ENCODE data around the gene FAM186B. TPM values are rescaled to one million over a fixed set of nuclear protein-coding genes. Genes with fewer than 3 reads are reported as not detected.

The FAM186B gene
- total and polyA plus RNA-seq, 2 experiments from 2014 or later, result 0.21 to 0.38 TPM

DNA sequence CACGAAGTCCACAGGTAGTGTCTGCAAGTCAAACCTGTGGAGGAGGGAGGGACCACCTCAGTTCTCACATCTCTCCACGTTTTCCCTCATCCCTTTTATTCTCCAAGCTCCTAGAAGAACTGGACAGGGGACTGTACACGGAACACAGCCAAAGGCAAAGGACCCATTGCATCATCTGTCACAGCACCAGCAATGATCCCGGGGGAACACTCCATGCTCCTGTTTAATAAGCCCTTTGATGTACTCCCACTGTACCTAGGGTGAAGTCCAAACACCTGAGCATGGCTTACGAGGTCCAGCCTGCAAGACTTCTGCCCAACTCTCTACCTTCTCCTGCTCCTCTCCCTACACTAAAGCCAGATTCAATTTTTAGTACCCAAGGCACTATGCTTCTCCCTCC is 44.5 kb upstream of the FAM186B start:
- H3K4me3 Mint-ChIP-seq, result no peak overlapping the region
- H4K20me1 ChIP-seq (replicated peaks; ENCODE audit: insufficient read depth), result peaks cover 7% of the 10 kb centered on the region; the same call in 1 of the 2 replicates
- ATAC-seq, result no peak

DNA sequence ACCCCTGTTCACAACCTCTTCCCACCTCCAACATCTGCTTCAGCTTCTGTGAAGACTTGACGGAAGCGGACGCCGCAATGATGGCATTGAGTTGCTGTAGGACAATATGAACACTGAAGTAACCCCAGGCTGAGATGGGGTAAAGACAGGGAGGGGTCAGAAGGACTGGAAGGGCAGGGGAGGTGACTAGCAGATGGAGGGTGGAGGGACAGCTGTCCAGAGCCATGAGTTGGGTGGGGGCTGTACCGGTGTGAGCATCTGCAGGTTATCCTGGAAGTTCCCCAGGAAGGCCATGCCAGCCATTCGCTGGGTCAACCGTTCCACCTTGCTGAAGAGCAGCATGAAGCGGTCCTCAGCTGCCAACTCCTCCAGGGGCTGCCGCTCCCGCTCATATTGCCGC is 44.0 kb upstream of the FAM186B start:
- DNase-seq (ENCODE audit: low spot score) (no peak), ATAC-seq (no peak)
- H3K36me3 ChIP-seq (ENCODE audit: insufficient read depth), result peaks cover 13% of the 10 kb centered on the region
- H4K20me1 ChIP-seq (replicated peaks; ENCODE audit: insufficient read depth), result peaks cover 7% of the 10 kb centered on the region; the same call in 1 of the 2 replicates
- no peak overlapping the region for H3K4me3 ChIP-seq
- no peak overlapping the region for H3K4me2 ChIP-seq
- no peak overlapping the region for H3K4me3 Mint-ChIP-seq
- H3K27ac Mint-ChIP-seq, result no peak overlapping the region
- no peaks in the 10 kb centered on the region for H3K79me2 ChIP-seq (replicated peaks; ENCODE audit: insufficient read depth)
- no peaks in the 10 kb centered on the region for H3F3A ChIP-seq (replicated peaks; ENCODE audit: low read depth)
- H3K4me1 ChIP-seq (ENCODE audit: insufficient read depth), result no peaks in the 10 kb centered on the region
- peaks cover 74% of the 10 kb centered on the region for H3K36me3 Mint-ChIP-seq (ENCODE audit: low read depth)
- H2AFZ ChIP-seq, result no peak overlapping the region
- H3K27ac ChIP-seq (ENCODE audit: low read depth), result no peak overlapping the region
- no peaks in the 10 kb centered on the region for H3K27me3 ChIP-seq (ENCODE audit: insufficient read depth)
- peaks cover 21% of the 10 kb centered on the region for H3K27me3 Mint-ChIP-seq (ENCODE audit: insufficient read depth, low read depth, poor library complexity)
- peaks cover 21% of the 10 kb centered on the region for H3K4me1 Mint-ChIP-seq
- H3K9me3 Mint-ChIP-seq, result no peaks in the 10 kb centered on the region
- no peaks in the 10 kb centered on the region for H3K9me2 ChIP-seq (ENCODE audit: insufficient read depth)
- TF ChIP-seq EZH2 (IDR thresholded peaks at IDR 0.05; ENCODE audit: low read depth, unreplicated experiment), result no peak
- TF ChIP-seq, protein P1, sequence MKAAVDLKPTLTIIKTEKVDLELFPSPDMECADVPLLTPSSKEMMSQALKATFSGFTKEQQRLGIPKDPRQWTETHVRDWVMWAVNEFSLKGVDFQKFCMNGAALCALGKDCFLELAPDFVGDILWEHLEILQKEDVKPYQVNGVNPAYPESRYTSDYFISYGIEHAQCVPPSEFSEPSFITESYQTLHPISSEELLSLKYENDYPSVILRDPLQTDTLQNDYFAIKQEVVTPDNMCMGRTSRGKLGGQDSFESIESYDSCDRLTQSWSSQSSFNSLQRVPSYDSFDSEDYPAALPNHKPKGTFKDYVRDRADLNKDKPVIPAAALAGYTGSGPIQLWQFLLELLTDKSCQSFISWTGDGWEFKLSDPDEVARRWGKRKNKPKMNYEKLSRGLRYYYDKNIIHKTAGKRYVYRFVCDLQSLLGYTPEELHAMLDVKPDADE (IDR thresholded peaks at IDR 0.05), result no peak
- TF ChIP-seq POLR2AphosphoS5 (IDR thresholded peaks at IDR 0.05; ENCODE audit: low read depth), result no peak
- TF ChIP-seq, protein P2, sequence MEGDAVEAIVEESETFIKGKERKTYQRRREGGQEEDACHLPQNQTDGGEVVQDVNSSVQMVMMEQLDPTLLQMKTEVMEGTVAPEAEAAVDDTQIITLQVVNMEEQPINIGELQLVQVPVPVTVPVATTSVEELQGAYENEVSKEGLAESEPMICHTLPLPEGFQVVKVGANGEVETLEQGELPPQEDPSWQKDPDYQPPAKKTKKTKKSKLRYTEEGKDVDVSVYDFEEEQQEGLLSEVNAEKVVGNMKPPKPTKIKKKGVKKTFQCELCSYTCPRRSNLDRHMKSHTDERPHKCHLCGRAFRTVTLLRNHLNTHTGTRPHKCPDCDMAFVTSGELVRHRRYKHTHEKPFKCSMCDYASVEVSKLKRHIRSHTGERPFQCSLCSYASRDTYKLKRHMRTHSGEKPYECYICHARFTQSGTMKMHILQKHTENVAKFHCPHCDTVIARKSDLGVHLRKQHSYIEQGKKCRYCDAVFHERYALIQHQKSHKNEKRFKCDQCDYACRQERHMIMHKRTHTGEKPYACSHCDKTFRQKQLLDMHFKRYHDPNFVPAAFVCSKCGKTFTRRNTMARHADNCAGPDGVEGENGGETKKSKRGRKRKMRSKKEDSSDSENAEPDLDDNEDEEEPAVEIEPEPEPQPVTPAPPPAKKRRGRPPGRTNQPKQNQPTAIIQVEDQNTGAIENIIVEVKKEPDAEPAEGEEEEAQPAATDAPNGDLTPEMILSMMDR (conservative IDR thresholded peaks at IDR 0.05; ENCODE audit: low read depth in 2 of 2), result no peak
- no peak for TF ChIP-seq EZH2phosphoT487 (IDR thresholded peaks at IDR 0.05; ENCODE audit: unreplicated experiment)

More for the DNA sequence above, 44.5 kb upstream of the FAM186B start:
- H3K4me1 ChIP-seq (ENCODE audit: insufficient read depth), result no peaks in the 10 kb centered on the region
- peaks cover 74% of the 10 kb centered on the region for H3K36me3 Mint-ChIP-seq (ENCODE audit: low read depth)
- H3K27ac Mint-ChIP-seq, result no peak overlapping the region
- H3K36me3 ChIP-seq (ENCODE audit: insufficient read depth), result peaks cover 17% of the 10 kb centered on the region
- DNase-seq (ENCODE audit: low spot score), result no peak
- peaks cover 18% of the 10 kb centered on the region for H3K4me1 Mint-ChIP-seq
- H2AFZ ChIP-seq, result no peak overlapping the region
- no peaks in the 10 kb centered on the region for H3K9me2 ChIP-seq (ENCODE audit: insufficient read depth)
- H3K4me2 ChIP-seq, result no peak overlapping the region
- H3K27me3 Mint-ChIP-seq (ENCODE audit: insufficient read depth, low read depth, poor library complexity), result peaks cover 17% of the 10 kb centered on the region
- H3K27ac ChIP-seq (ENCODE audit: low read depth), result no peak overlapping the region
- no peaks in the 10 kb centered on the region for H3K9me3 Mint-ChIP-seq
- TF ChIP-seq POLR2AphosphoS5 (IDR thresholded peaks at IDR 0.05; ENCODE audit: low read depth) (no peak), ZNF114 (CRISPR knock-in tag; IDR thresholded peaks at IDR 0.05) (no peak), EZH2phosphoT487 (IDR thresholded peaks at IDR 0.05; ENCODE audit: unreplicated experiment) (no peak), ZNF331 (CRISPR knock-in tag; IDR thresholded peaks at IDR 0.05; ENCODE audit: low read depth) (no peak)
- TF ChIP-seq, protein P3, sequence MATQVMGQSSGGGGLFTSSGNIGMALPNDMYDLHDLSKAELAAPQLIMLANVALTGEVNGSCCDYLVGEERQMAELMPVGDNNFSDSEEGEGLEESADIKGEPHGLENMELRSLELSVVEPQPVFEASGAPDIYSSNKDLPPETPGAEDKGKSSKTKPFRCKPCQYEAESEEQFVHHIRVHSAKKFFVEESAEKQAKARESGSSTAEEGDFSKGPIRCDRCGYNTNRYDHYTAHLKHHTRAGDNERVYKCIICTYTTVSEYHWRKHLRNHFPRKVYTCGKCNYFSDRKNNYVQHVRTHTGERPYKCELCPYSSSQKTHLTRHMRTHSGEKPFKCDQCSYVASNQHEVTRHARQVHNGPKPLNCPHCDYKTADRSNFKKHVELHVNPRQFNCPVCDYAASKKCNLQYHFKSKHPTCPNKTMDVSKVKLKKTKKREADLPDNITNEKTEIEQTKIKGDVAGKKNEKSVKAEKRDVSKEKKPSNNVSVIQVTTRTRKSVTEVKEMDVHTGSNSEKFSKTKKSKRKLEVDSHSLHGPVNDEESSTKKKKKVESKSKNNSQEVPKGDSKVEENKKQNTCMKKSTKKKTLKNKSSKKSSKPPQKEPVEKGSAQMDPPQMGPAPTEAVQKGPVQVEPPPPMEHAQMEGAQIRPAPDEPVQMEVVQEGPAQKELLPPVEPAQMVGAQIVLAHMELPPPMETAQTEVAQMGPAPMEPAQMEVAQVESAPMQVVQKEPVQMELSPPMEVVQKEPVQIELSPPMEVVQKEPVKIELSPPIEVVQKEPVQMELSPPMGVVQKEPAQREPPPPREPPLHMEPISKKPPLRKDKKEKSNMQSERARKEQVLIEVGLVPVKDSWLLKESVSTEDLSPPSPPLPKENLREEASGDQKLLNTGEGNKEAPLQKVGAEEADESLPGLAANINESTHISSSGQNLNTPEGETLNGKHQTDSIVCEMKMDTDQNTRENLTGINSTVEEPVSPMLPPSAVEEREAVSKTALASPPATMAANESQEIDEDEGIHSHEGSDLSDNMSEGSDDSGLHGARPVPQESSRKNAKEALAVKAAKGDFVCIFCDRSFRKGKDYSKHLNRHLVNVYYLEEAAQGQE (IDR thresholded peaks at IDR 0.05; ENCODE audit: unreplicated experiment), result no peak
- no peaks in the 10 kb centered on the region for H3F3A ChIP-seq (replicated peaks; ENCODE audit: low read depth)
- no peaks in the 10 kb centered on the region for H3K27me3 ChIP-seq (ENCODE audit: insufficient read depth)
- no peak overlapping the region for H3K4me3 ChIP-seq
- no peaks in the 10 kb centered on the region for H3K79me2 ChIP-seq (replicated peaks; ENCODE audit: insufficient read depth)

All from GM23338 (cell line).